NB4 (cell line): ENCODE data around the gene P2RY14.

Experiments
- DNase-seq: peaks from one replicate; pipeline ENCODE4 v3.0.0; 2010; ENCODE audit warnings: low read depth
- H3K4me3 ChIP-seq: one replicate; pipeline ENCODE4 v1.5.1; 2011; ENCODE audit warnings: mild to moderate bottlenecking, low read depth, low read length, moderate library complexity
- CTCF ChIP-seq: IDR thresholded peaks from one replicate; pipeline ENCODE4 v1.5.1; 2012; ENCODE audit warnings: low read depth, low read length
- MAX ChIP-seq: IDR thresholded peaks from 2 replicates; pipeline ENCODE4 v1.6.1; 2011; ENCODE audit warnings: low read depth, low read length
- MYC ChIP-seq: IDR thresholded peaks from 2 replicates; pipeline ENCODE4 v1.6.1; 2011; ENCODE audit warnings: low read depth, low read length
- POLR2A ChIP-seq: IDR thresholded peaks from 2 replicates; pipeline ENCODE4 v1.6.1; 2011; ENCODE audit warnings: mild to moderate bottlenecking; ENCODE audit not compliant: insufficient read length; ENCODE audit errors: extremely low read depth

P2RY14 gene

GRCh38 chr3:151283907-151284461 lies 5.6 kb upstream of the P2RY14 start:
- TF ChIP-seq POLR2A (no peak), CTCF (no peak), MAX (no peak), MYC (no peak)
- peak; percentile 20 for DNase-seq
- no peak overlapping the region for H3K4me3 ChIP-seq

- TF ChIP-seq POLR2A: no peak
- no peak for TF ChIP-seq CTCF
- no peak for TF ChIP-seq MAX
- TF ChIP-seq MYC: no peak
- no peak overlapping the region for H3K4me3 ChIP-seq
- DNase-seq: no peak
Measured at GRCh38 chr3:151283387-151283786, 5.0 kb upstream of the P2RY14 start.

GRCh38 chr3:151282921-151283320 lies 4.6 kb upstream of the P2RY14 start:
- no peak overlapping the region for H3K4me3 ChIP-seq
- peak; percentile 74 for DNase-seq
- TF ChIP-seq POLR2A (no peak), MYC (no peak), MAX (no peak), CTCF (peak; percentile 13)

GRCh38 chr3:151281671-151282324 lies 3.5 kb upstream of the P2RY14 start:
- TF ChIP-seq MYC (no peak), CTCF (no peak), MAX (no peak), POLR2A (no peak)
- DNase-seq: no peak
- H3K4me3 ChIP-seq: no peak overlapping the region

- no peak overlapping the region for H3K4me3 ChIP-seq
- TF ChIP-seq MYC: no peak
- TF ChIP-seq POLR2A: no peak
- TF ChIP-seq CTCF: no peak
- no peak for TF ChIP-seq MAX
- no peak for DNase-seq
Measured at GRCh38 chr3:151276687-151277042, 1.7 kb downstream of the P2RY14 start.
